Measurements from ENCODE around the gene RTKN. TPM values are rescaled to one million over a fixed set of nuclear protein-coding genes. Genes with fewer than 3 reads are reported as not detected.

RTKN gene
- total and polyA plus RNA-seq, 2 of the 13 experiments (the other 11 are each of a cell fraction or from before 2014, with no cell fraction given): 159 to 166 TPM

GRCh38 chr2:74458132-74458937, 16.6 kb upstream of the RTKN start, which contains the start of gene WBP1 (continued):
- TF ChIP-seq HOMEZ (CRISPR knock-in tag; IDR thresholded peaks at IDR 0.05; ENCODE audit: low read depth): 0 out of 2 replicates have a peak, but pooled peaks have one; percentile 24
- TF ChIP-seq, protein P1, sequence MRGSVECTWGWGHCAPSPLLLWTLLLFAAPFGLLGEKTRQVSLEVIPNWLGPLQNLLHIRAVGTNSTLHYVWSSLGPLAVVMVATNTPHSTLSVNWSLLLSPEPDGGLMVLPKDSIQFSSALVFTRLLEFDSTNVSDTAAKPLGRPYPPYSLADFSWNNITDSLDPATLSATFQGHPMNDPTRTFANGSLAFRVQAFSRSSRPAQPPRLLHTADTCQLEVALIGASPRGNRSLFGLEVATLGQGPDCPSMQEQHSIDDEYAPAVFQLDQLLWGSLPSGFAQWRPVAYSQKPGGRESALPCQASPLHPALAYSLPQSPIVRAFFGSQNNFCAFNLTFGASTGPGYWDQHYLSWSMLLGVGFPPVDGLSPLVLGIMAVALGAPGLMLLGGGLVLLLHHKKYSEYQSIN (CRISPR knock-in tag; IDR thresholded peaks at IDR 0.05; ENCODE audit: borderline replicate concordance): no peak
- peak; percentile 42; the same call in 1 of the 2 replicates for TF ChIP-seq RXRB (CRISPR knock-in tag; IDR thresholded peaks at IDR 0.05; ENCODE audit: borderline replicate concordance)
- peak; percentile 54; the same call in 1 of the 2 replicates for TF ChIP-seq NCOR1 (IDR thresholded peaks at IDR 0.05; ENCODE audit: borderline replicate concordance, low read length)
- TF ChIP-seq HNF4A (CRISPR knock-in tag; IDR thresholded peaks at IDR 0.05): 0 out of 2 replicates have a peak, but pooled peaks have one; percentile 3
- TF ChIP-seq PBX2 (CRISPR knock-in tag; IDR thresholded peaks at IDR 0.05): peak; percentile 100
- TF ChIP-seq THRA (CRISPR knock-in tag; IDR thresholded peaks at IDR 0.05; ENCODE audit: borderline replicate concordance): no peak
- TF ChIP-seq ZNF547 (CRISPR knock-in tag; IDR thresholded peaks at IDR 0.05): 0 out of 2 replicates have a peak, but pooled peaks have one; percentile 50
- TF ChIP-seq ATF7-NPFF (CRISPR knock-in tag; IDR thresholded peaks at IDR 0.05; ENCODE audit: low read depth): peak; percentile 47; the same call in 1 of the 2 replicates
- 0 out of 2 replicates have a peak, but pooled peaks have one; percentile 70 for TF ChIP-seq FOXM1 (CRISPR knock-in tag; IDR thresholded peaks at IDR 0.05)
- TF ChIP-seq LRRFIP1 (CRISPR knock-in tag; conservative IDR thresholded peaks at IDR 0.05): no peak
- peak; percentile 70 for TF ChIP-seq RFX1 (IDR thresholded peaks at IDR 0.05)
- TF ChIP-seq, protein P2, sequence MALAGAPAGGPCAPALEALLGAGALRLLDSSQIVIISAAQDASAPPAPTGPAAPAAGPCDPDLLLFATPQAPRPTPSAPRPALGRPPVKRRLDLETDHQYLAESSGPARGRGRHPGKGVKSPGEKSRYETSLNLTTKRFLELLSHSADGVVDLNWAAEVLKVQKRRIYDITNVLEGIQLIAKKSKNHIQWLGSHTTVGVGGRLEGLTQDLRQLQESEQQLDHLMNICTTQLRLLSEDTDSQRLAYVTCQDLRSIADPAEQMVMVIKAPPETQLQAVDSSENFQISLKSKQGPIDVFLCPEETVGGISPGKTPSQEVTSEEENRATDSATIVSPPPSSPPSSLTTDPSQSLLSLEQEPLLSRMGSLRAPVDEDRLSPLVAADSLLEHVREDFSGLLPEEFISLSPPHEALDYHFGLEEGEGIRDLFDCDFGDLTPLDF (CRISPR knock-in tag; IDR thresholded peaks at IDR 0.05): 0 out of 2 replicates have a peak, but pooled peaks have one; percentile 37
- TF ChIP-seq ZFAT (CRISPR knock-in tag; conservative IDR thresholded peaks at IDR 0.05): no peak
- TF ChIP-seq HNF1B (CRISPR knock-in tag; IDR thresholded peaks at IDR 0.05): peak; percentile 13; the same call in 1 of the 2 replicates
- TF ChIP-seq ZNF343 (CRISPR knock-in tag; IDR thresholded peaks at IDR 0.05): 0 out of 2 replicates have a peak, but pooled peaks have one; percentile 12
- no peak for TF ChIP-seq MATR3 (CRISPR knock-in tag; IDR thresholded peaks at IDR 0.05)
